Dermis microvascular lymphatic vessel endothelial cell (primary cell): ENCODE data around the gene UBL4B. TPM values are rescaled to one million over a fixed set of nuclear protein-coding genes. Genes with fewer than 3 reads are reported as not detected.

Experiments used
- DNase-seq, 2 donors: peaks; one replicate each; pipeline versions ENCODE4 v3.0.0 to v3.0.0-alpha.2; 2010; ENCODE audit warnings: low read depth in 2 of 2
- total RNA-seq: library from RNA; depleted of rRNA; stranded (reverse); fragments of >200 nt; gene quantifications from 2 replicates; pipeline ENCODE4 v1.2.1, GENCODE V29; 2014

UBL4B gene
- total RNA-seq, 1 donor from 2014 or later, result not detected

- DNase-seq, result no peak
Measured at GRCh38 chr1:110113551-110113950, 1.3 kb downstream of the UBL4B start.

GRCh38 chr1:110114173-110114572 lies 1.9 kb downstream of the UBL4B start:
- DNase-seq, result no peak

DNA sequence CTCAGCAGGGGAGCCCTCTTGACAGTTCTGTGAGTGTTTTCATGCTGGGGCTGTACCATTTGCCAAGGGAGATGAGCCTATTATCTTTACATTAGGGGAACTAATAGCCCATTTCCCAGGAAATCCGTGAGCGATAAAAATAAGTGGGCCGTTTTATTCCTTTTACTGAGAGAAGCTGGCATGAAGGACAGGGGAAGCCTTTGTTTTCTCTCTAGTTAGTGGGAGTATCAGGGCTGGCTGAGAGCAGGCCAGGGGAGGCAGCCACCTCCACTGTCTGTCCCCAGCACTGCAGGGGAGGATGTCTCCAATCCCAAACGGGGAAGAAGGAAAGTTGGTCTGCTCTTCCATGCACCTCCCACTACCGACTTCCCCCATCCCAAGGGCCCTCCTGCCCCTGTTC lies 2.5 kb downstream of the UBL4B start:
- DNase-seq, result no peak

DNA sequence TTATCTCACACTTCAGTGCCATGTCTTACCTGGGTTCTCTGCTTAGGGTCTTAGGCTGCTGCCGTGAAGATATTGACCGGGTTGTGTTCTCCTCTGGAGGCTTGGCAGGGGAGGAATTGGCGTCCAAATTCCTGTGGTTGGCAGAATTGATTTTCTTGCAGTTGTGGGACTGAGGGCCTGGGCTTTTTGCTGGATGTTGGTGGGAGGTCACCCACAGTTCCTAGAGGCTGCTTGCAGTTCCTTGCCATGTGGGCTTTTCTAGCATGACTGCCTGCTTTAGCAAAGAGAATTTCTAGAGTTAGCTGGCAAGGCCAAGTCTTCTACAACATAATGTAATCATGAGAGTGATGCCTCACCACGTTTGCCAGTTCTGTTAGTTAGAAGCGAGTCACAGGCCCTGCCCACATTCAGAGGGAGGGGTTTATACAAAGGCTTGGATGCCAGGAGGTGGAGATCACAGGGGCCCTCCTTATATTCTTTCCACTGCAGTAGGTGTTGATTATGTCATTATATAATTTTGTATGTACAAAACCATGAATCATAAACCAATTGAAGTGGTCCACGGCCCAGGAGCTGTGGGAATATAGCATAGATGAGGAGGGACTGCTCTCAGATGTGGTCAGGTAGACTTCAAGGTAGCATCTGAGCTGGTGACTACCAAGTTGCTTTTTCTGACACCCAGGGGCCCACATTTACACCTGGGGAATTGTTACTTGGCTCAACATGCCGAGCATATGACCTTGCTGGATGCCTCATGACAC lies 6.6 kb downstream of the UBL4B start:
- no peak for DNase-seq

DNA sequence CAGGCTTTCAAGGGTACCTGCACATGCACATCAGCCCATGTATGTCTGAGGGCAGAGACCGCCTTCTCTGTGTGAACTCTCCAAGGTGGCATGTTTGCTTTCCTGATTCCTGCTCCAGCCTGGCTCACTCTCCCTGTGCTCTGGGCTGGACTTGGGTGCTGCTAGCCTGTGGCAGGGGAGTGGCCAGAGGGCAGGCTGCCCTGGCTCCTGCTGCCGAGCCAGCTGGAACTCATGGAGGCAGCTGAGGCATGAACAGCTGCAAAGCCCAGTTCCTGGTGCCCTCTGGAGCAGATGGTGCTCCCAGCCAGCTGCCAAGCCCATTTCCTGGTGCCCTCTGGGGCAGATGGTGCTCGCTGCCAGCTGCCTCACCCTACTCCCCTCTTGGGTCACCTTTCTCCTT lies 7.6 kb downstream of the UBL4B start:
- DNase-seq, result no peak

GRCh38 chr1:110120960-110121561 lies 8.8 kb downstream of the UBL4B start:
- no peak for DNase-seq

DNA sequence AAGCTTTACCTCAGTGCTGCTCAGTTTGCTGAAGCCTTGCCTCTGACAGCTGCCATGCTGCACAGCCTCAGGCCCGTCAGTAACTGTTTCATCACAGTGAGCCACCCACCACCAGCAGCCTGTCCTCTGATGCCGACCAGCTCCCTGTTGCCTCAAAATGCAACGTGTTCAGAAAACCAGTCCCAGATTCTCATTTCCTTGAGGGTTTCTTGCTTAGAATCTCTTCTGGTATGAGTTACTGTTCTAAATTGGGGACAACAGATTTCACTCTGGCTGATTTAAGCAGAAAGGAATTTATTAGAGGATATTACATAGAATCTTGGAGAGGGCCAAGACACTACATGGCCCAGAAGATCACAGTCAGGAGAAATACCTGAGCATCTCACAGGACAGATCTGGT lies 11.0 kb downstream of the UBL4B start:
- DNase-seq, result no peak

DNA sequence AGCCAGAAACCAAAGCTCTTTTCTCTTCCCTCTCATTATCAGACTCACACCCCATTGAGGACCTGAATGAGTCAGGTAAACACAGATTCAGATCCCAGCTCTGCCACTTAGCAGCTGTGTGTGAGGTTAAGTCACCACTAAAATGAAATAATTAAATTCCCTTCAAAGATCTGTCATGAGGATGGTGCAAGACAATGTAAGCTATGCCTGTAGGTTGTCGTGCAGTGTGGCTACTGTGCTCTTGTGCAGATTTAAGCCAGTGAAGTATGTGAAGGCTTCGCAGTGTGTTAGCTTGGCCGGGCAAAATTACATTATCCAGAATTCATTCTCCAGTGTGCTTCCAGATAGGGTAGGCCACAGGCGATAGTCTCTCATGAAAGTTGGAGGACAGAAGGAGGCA lies 13.6 kb downstream of the UBL4B start:
- DNase-seq, result no peak

GRCh38 chr1:110130113-110130591 lies 17.9 kb downstream of the UBL4B start:
- no peak for DNase-seq

DNA sequence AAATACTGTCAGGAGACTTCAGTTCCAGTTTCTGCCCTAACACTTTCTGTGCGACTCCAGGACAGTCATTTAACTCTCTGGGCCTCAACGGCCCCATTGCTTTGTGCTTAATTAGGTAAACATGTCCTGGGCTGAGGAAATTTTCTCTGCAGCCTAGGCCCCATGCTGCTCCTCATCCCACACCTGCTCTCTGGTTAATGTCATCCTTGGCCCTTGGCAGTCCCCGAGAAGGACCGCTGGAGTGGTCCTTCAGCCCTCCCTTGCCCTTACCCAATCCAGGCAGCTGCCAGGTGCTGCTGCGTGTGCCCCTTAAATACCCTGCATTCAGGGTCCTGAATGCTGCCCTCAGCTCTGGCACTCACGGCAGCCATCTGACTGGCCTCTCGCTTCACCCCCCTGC lies 18.7 kb downstream of the UBL4B start:
- DNase-seq, result no peak

DNA sequence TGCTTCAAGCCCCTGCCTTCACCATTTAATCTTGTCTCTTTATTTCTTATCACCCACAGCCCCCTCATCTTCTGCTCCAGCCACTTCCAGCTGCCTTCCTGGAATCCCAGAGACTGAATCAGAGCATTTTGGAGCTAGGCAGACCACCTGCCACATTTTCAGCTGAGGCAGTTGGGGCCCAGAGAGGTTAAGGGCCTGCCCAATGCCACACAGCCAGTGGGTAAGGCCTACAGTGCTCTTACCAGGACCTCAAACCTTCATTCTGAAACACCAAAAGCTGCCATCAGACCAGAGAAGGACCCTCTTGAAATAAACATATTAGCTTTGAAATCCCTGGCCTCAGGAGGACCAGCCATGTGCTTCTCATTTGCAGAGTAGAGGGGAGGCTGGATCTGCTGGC lies 20.4 kb downstream of the UBL4B start:
- DNase-seq, result no peak

- no peak for DNase-seq
Measured at GRCh38 chr1:110133436-110133835, 21.2 kb downstream of the UBL4B start.

GRCh38 chr1:110134050-110134595 lies 21.9 kb downstream of the UBL4B start:
- DNase-seq, result no peak

GRCh38 chr1:110135246-110135645 lies 23.0 kb downstream of the UBL4B start:
- DNase-seq, result no peak

- no peak for DNase-seq
Measured at GRCh38 chr1:110135666-110136065, 23.4 kb downstream of the UBL4B start.

- DNase-seq, result no peak
Measured at GRCh38 chr1:110136911-110137310, 24.7 kb downstream of the UBL4B start.

DNA sequence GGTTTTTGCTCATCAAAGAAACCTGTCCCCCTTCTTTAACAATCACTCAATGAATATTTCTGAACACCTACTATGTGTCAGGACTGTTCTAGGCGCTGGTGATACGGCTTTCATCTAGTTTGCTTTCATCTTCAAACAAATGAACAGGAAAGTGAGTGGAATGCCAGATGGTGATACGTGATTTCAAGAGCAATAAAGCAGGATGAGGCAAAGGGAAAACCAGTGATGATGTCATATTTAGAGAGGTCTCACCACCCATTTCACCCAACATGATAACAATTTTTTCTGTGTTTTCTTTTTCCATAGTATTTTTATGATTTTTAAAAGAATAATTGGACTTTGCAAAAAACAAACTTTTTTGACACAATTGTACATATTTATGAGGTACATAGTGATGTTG lies 26.7 kb downstream of the UBL4B start:
- DNase-seq, result no peak

DNA sequence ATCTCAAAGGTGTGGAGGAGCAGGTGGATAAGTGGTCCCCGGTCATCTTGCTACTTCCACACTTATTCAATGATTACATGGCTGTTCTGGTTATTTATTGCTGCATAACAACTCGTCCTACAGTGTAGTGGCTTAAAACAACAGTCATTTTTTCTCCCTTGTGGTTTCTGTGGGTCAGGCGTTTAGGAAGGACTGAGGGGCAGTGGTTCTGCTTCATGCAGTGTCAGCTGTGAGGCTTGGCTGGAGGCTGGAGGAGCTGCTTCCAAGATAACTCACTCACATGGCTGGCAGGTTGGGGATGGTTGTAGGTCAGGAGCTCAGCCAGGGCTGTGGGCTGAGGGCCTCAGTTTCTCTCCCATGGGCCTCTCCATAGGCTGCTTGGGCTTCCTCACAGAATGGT lies 32.1 kb downstream of the UBL4B start:
- DNase-seq, result no peak

DNA sequence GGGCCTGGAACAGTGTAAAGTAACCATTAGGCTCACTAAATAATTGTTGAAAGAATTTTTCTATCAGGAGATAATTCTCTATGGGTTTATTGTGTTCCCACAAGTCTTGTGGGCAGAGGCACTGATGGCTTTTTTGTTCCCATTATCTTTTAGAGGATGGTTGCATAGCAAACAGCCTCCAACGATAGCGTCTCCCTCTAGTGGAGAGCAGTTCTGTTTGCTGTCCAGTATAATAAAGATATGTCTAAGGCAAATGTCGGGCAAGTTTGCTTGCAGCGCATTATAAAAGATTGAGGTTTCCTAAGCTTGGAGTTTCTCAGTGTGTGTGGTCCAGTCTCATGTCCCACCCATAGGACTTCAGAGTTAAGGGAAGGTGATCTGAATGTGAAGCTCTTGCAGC lies 36.7 kb downstream of the UBL4B start:
- DNase-seq, result no peak

DNA sequence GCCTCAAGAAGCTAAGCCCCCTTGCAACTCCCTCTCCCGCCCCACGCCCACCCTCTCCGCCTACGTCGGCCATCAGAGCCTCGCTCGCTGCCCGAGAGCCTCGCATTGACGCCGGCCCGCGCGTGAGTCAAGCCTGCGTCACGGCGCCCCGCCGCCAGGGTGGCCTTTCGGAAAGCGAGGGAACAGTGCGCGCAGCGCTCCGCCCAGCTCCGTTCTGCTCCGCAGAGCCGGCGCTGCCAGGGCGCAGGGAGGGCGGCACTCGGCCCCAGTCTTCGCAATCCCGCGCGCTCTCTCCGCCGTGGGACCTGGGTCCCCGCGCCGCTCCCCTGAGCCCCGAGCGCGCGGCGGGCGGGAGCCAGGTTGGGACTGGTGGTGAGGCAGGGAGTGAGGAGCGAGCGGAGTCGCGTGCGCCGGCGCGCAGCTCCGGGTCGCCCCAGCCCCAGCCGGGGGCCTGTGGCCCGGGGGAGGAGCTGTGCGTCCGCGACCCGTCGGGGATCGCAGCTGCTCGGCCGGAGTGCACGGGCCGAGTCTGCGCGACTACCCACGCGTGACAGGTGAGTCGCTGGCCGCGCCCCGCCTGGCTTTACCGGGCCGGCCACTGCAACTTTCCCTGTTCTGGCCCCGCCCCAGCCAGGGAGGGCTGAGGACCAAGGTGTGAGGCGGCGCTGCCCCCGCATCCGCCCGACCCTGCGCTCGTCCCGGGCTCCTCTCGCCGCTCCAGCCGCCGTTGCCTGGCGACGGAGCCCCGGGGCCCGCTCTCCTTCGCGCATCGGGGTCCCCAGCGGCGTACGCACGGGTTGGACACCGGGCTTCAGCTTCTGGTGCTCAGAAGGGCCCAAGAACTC lies 38.3 kb downstream of the UBL4B start, which contains the start of gene SLC6A17:
SLC6A17 (plus strand) TSS at position 165 of the 845 bp plus-strand sequence. CDS start 16,436 bp downstream, outside the sequence.
- peak; percentile 21 to 47 for DNase-seq

DNA sequence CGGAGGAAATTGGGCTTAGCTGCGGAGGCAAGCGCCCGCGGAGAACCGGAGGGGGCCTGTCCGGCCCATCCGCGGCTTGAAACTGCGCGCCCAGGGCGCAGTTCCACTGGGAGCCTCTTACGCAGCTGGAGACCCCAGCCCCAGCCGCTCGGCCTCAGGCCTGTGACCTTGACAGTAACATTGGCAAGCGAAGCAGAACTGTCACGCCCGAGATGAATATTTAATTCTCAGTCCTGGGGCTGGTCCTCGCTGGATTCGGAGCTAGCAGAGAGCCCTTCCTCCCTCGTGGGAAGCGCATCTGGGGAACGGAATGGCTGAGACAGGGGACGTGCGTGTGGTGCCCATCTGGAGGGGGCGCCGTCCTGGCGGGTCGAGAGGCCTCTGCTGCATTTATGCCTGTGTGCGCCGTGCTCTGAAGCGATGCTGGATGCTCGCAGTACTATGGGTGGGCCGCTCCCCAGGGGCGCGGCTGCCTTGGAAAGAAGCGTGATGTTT lies 39.0 kb downstream of the UBL4B start:
- peak in 1 of 2 donors; percentile 2 for DNase-seq
